MM.1S (cell line): ENCODE data around the gene ULK4.

Source experiments
- EZH2phosphoT487 ChIP-seq: fragments of 300-600 bp; sonication (generic); IDR thresholded peaks from 2 replicates; pipeline ENCODE4 v1.6.1; 2018; ENCODE audit warnings: antibody characterized with exemption, low read length
- TF ChIP-seq, protein P1 (sequence below): fragments of 300-600 bp; sonication (generic); IDR thresholded peaks from 2 replicates; pipeline ENCODE4 v1.5.1; 2016; ENCODE audit warnings: antibody characterized with exemption, low read length, mixed read lengths

DNA sequence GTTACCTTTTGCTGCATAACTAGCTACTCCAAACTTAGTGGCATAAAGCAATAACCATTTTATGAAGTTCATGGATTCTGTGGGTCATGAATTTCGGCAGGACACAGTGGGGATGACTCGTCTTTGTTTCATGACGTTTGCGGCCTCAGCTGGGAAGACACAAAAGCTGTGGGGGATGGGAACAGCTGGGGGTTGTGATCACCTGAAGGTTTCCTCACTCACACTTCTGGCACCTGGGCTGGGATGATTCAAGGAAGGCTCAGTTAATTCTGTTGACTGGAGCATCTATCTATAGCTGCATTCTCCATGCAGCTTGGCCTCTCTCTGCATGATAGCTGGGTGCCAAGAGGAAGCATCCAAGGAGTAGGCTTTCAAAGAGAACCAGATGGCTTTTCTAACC is 332.8 kb downstream of the ULK4 start:
- TF ChIP-seq EZH2phosphoT487, result no peak
- TF ChIP-seq, protein P1, sequence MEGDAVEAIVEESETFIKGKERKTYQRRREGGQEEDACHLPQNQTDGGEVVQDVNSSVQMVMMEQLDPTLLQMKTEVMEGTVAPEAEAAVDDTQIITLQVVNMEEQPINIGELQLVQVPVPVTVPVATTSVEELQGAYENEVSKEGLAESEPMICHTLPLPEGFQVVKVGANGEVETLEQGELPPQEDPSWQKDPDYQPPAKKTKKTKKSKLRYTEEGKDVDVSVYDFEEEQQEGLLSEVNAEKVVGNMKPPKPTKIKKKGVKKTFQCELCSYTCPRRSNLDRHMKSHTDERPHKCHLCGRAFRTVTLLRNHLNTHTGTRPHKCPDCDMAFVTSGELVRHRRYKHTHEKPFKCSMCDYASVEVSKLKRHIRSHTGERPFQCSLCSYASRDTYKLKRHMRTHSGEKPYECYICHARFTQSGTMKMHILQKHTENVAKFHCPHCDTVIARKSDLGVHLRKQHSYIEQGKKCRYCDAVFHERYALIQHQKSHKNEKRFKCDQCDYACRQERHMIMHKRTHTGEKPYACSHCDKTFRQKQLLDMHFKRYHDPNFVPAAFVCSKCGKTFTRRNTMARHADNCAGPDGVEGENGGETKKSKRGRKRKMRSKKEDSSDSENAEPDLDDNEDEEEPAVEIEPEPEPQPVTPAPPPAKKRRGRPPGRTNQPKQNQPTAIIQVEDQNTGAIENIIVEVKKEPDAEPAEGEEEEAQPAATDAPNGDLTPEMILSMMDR, result no peak
